ENCODE measurements around the gene IKZF5.

Gene IKZF5

GRCh38 chr10:123042708-123043408, 34.3 kb upstream of the IKZF5 start:
- Histone ChIP-seq H3K27ac (no peak overlapping the region), H3K27me3 (no peaks in the 10 kb centered on the region), H3K4me1 (ENCODE audit: control insufficient read depth in 1 of 2, insufficient read depth in 1 of 2, low read depth in 1 of 2, low read length in 1 of 2) (peaks cover 0 to 7% of the 10 kb centered on the region in 2 experiments)

DNA sequence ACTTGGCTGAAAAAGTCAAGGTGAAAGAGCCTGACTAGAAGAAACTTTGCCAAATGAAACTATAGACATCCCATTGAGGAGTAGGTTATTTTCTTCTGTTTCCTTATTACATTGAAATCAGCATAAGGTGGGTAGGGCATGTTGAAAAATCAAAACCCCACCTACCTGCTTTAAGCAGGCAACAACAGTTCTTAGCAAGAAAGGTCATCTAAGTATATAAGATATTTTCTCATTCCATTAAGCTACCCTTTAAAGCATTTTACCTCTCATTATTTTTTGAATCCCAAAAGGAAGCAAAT, 31.0 kb upstream of the IKZF5 start:
- Histone ChIP-seq H3K4me3 (ENCODE audit: low read depth in 1 of 2, low read length in 1 of 2) (no peak overlapping the region), H3K27me3 (no peaks in the 10 kb centered on the region), H3K27ac (no peak overlapping the region), H3K36me3 (no peaks in the 10 kb centered on the region), H3K9me3 (no peaks in the 10 kb centered on the region), H3K4me1 (ENCODE audit: control insufficient read depth in 1 of 2, insufficient read depth in 1 of 2, low read depth in 1 of 2, low read length in 1 of 2) (peaks cover 0 to 7% of the 10 kb centered on the region in 2 experiments)
- TF ChIP-seq, protein P1, sequence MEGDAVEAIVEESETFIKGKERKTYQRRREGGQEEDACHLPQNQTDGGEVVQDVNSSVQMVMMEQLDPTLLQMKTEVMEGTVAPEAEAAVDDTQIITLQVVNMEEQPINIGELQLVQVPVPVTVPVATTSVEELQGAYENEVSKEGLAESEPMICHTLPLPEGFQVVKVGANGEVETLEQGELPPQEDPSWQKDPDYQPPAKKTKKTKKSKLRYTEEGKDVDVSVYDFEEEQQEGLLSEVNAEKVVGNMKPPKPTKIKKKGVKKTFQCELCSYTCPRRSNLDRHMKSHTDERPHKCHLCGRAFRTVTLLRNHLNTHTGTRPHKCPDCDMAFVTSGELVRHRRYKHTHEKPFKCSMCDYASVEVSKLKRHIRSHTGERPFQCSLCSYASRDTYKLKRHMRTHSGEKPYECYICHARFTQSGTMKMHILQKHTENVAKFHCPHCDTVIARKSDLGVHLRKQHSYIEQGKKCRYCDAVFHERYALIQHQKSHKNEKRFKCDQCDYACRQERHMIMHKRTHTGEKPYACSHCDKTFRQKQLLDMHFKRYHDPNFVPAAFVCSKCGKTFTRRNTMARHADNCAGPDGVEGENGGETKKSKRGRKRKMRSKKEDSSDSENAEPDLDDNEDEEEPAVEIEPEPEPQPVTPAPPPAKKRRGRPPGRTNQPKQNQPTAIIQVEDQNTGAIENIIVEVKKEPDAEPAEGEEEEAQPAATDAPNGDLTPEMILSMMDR (IDR thresholded peaks at IDR 0.05) = no peak

More at GRCh38 chr10:123042708-123043408, 34.3 kb upstream of the IKZF5 start:
- Histone ChIP-seq H3K4me3 (ENCODE audit: low read depth in 1 of 2, low read length in 1 of 2) (no peak overlapping the region), H3K9me3 (no peaks in the 10 kb centered on the region), H3K36me3 (peaks cover 10% of the 10 kb centered on the region)
- TF ChIP-seq, protein P1 (IDR thresholded peaks at IDR 0.05) = no peak

DNA sequence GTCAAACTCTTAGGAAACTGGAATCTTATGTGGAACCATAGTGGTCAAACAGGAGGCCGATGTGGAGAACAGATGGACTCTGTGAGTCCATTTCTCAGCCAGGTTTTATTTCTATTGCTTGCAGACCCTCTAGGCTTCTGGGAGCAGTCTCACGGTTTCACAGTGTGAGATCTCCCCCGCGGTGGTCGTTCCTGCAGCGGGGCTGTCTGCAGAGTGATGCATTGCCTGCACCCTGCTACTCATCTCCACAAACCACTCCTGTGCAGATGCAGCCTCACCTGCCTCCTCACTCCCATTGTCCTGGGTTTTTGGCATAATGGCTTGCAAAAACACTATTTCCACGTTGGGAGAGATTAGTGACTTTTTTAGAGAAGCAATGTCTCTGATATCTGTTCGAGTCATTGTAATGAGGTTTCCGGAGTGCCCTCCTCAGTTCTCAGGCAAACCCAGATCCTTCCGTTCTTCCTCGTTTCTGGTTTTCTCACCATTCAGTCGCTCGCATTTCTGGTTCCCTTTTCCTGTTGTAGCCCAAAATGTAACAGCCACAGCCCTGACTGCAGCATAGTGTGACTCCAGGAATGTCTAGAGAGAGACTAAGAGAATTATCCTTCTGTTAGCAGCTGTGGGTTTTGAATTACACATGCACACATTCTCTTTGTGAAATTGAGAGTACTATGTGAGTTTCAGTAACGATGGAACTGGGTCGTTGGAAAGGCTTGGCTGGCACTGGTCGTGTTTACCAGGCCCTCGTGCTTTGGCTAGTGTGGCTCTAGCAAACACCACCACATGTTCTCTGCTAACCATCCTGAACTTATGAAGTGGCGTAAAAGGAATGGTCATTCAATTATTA, 30.4 kb upstream of the IKZF5 start:
- no peaks in the 10 kb centered on the region for H3K27me3 ChIP-seq
- no peaks in the 10 kb centered on the region for H3K9me3 ChIP-seq
- H3K36me3 ChIP-seq = no peaks in the 10 kb centered on the region
- H3K27ac ChIP-seq = no peak overlapping the region
- TF ChIP-seq, protein P1 (IDR thresholded peaks at IDR 0.05) = no peak
- H3K4me1 ChIP-seq (ENCODE audit: control insufficient read depth in 1 of 2, insufficient read depth in 1 of 2, low read depth in 1 of 2, low read length in 1 of 2) = peaks cover 0 to 7% of the 10 kb centered on the region in 2 experiments
- H3K4me3 ChIP-seq (ENCODE audit: low read depth in 1 of 2, low read length in 1 of 2) = no peak overlapping the region

DNA sequence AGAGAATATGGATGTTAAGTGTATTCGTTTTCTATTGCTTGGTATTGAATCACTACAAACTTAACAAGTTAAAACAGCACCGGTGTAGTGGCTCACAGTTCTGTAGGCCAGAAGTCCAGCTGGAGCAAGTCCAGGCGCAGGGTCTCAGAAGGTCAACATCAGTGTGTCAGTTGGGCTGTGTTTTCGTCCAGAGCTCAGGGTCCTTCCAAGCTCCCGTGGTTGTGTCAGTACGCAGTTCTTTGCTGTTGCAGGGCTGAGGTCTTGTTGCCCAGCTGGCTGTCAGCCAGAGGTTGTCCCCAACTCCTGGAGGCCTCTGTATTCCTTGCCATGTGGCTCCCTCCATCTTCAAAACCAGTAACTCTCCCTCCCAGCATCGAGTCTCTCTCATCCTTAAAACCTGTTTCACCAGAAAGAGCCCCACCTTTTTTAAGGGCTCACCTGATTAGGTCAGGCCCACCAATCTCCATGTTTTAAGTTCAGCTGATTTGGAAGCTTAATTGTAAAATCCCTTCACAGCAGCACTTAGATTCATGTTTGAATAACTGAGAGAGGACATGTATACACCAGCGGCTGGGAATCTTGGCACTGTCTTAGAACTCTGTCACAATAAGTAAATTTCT, 27.0 kb upstream of the IKZF5 start:
- no peak overlapping the region for H3K27ac ChIP-seq
- no peaks in the 10 kb centered on the region for H3K27me3 ChIP-seq
- no peaks in the 10 kb centered on the region for H3K9me3 ChIP-seq
- H3K4me1 ChIP-seq (ENCODE audit: control insufficient read depth in 1 of 2, insufficient read depth in 1 of 2, low read depth in 1 of 2, low read length in 1 of 2) = peaks cover 0 to 7% of the 10 kb centered on the region in 2 experiments
- TF ChIP-seq, protein P1 (IDR thresholded peaks at IDR 0.05) = no peak
- no peak overlapping the region for H3K4me3 ChIP-seq (ENCODE audit: low read depth in 1 of 2, low read length in 1 of 2)
- no peaks in the 10 kb centered on the region for H3K36me3 ChIP-seq

- H3K27me3 ChIP-seq = no peaks in the 10 kb centered on the region
- H3K27ac ChIP-seq = no peak overlapping the region
- H3K4me3 ChIP-seq (ENCODE audit: low read depth in 1 of 2, low read length in 1 of 2) = no peak overlapping the region
- H3K36me3 ChIP-seq = no peaks in the 10 kb centered on the region
- H3K9me3 ChIP-seq = no peaks in the 10 kb centered on the region
- H3K4me1 ChIP-seq (ENCODE audit: control insufficient read depth in 1 of 2, insufficient read depth in 1 of 2, low read depth in 1 of 2, low read length in 1 of 2) = peaks cover 0 to 6% of the 10 kb centered on the region in 2 experiments
- TF ChIP-seq, protein P1 (IDR thresholded peaks at IDR 0.05) = no peak
Measured at GRCh38 chr10:123034332-123034731, 25.7 kb upstream of the IKZF5 start.
